Neural cell (in vitro differentiated cells): ENCODE measurements around the gene TMEM196. TPM values are rescaled to one million over a fixed set of nuclear protein-coding genes. Genes with fewer than 3 reads are reported as not detected.

Experiments used
- H2AFZ ChIP-seq: fragments of 200-600, 300-800 bp; sonication (generic), shearing (Covaris generic); 2 replicates; pipeline ENCODE4 v1.6.0; 2014; ENCODE audit warnings: low read depth, mild to moderate bottlenecking, antibody characterized with exemption, low read length, moderate library complexity
- H3F3A ChIP-seq: fragments of 200-600 bp; shearing (Covaris generic); 2 replicates; pipeline ENCODE4 v1.6.1; 2016; ENCODE audit warnings: mild to moderate bottlenecking, moderate library complexity, mixed read lengths, antibody characterized with exemption, low read length; ENCODE audit not compliant: insufficient read depth, poor library complexity, severe bottlenecking
- H3K27ac ChIP-seq: fragments of 200-600, 300-800 bp; sonication (generic), shearing (Covaris generic); 2 replicates; pipeline ENCODE4 v1.5.1; 2014; ENCODE audit warnings: mild to moderate bottlenecking, low read length, moderate library complexity
- H3K27me3 ChIP-seq: fragments of 300-800, 200-600 bp; sonication (generic), shearing (Covaris generic); 2 replicates; pipeline ENCODE4 v1.6.0; 2014; ENCODE audit warnings: mild to moderate bottlenecking, low read depth, low read length, moderate library complexity; ENCODE audit not compliant: insufficient read depth
- H3K36me3 ChIP-seq: fragments of 300-800, 200-600 bp; sonication (generic), shearing (Covaris generic); 2 replicates; pipeline ENCODE4 v1.5.1; 2014; ENCODE audit warnings: mild to moderate bottlenecking, antibody characterized with exemption, low read length, moderate library complexity; ENCODE audit not compliant: insufficient read depth
- H3K4me2 ChIP-seq: fragments of 300-800, 200-600 bp; sonication (generic), shearing (Covaris generic); 2 replicates; pipeline ENCODE4 v1.6.0; 2014; ENCODE audit warnings: mild to moderate bottlenecking, low read length
- H3K4me3 ChIP-seq: fragments of 300-800, 200-600 bp; sonication (generic), shearing (Covaris generic); 2 replicates; pipeline ENCODE4 v1.5.1; 2014; ENCODE audit warnings: mild to moderate bottlenecking, low read length, moderate library complexity
- H3K79me2 ChIP-seq: fragments of 200-600 bp; shearing (Covaris generic); replicated peaks from 2 replicates; pipeline ENCODE4 v1.6.0; 2014; ENCODE audit warnings: mild to moderate bottlenecking, low read length, moderate library complexity; ENCODE audit not compliant: insufficient read depth
- H3K9ac ChIP-seq: fragments of 300-800, 200-600 bp; sonication (generic), shearing (Covaris generic); 2 replicates; pipeline ENCODE4 v1.6.1; 2016; ENCODE audit warnings: mild to moderate bottlenecking, low read length, mixed read lengths
- H3K9me2 ChIP-seq: fragments of 200-600 bp; shearing (Covaris generic); 2 replicates; pipeline ENCODE4 v1.6.1; 2016; ENCODE audit warnings: mild to moderate bottlenecking, low read length, mixed read lengths; ENCODE audit not compliant: insufficient read depth
- H3K9me3 ChIP-seq: fragments of 200-600, 300-800 bp; sonication (generic), shearing (Covaris generic); 2 replicates; pipeline ENCODE4 v1.6.1; 2016; ENCODE audit warnings: mild to moderate bottlenecking, mixed run types, low read length, moderate library complexity, mixed read lengths
- H4K20me1 ChIP-seq: fragments of 200-600 bp; shearing (Covaris generic); 2 replicates; pipeline ENCODE4 v1.6.1; 2016; ENCODE audit warnings: mild to moderate bottlenecking, mixed run types; ENCODE audit not compliant: insufficient read depth
- CTCF ChIP-seq: fragments of 450-650 bp; IDR thresholded peaks from 2 replicates; pipeline ENCODE4 v1.5.1; 2014; ENCODE audit warnings: antibody characterized with exemption, mild to moderate bottlenecking, moderate library complexity; ENCODE audit not compliant: poor library complexity, severe bottlenecking
- EP300 ChIP-seq: fragments of 450-650 bp; conservative IDR thresholded peaks from 2 replicates; pipeline ENCODE4 v1.6.1; 2014; ENCODE audit warnings: antibody characterized with exemption, mild to moderate bottlenecking, moderate library complexity; ENCODE audit not compliant: poor library complexity, severe bottlenecking
- EZH2 ChIP-seq: fragments of 200-600, 300-800 bp; shearing (Covaris generic), sonication (generic); IDR thresholded peaks from 2 replicates; pipeline ENCODE4 v1.6.1; 2014; ENCODE audit warnings: antibody characterized with exemption, low read length, borderline replicate concordance, mild to moderate bottlenecking; ENCODE audit not compliant: insufficient read depth, poor library complexity, severe bottlenecking
- MXI1 ChIP-seq: fragments of 450-650 bp; conservative IDR thresholded peaks from 2 replicates; pipeline ENCODE4 v1.6.1; 2014; ENCODE audit warnings: antibody characterized with exemption, mild to moderate bottlenecking; ENCODE audit not compliant: poor library complexity, severe bottlenecking
- POLR2AphosphoS5 ChIP-seq: IDR thresholded peaks from 2 replicates; pipeline ENCODE4 v1.6.1; 2012
- RAD21 ChIP-seq: fragments of 450-650 bp; conservative IDR thresholded peaks from 2 replicates; pipeline ENCODE4 v1.6.1; 2014; ENCODE audit warnings: antibody characterized with exemption, mild to moderate bottlenecking, moderate library complexity
- REST ChIP-seq: IDR thresholded peaks from 2 replicates; pipeline ENCODE4 v1.6.1; 2012; ENCODE audit warnings: borderline replicate concordance
- SMC3 ChIP-seq: fragments of 450-650 bp; conservative IDR thresholded peaks from 2 replicates; pipeline ENCODE4 v1.6.1; 2014; ENCODE audit warnings: antibody characterized with exemption, mild to moderate bottlenecking, moderate library complexity; ENCODE audit not compliant: poor library complexity
- TAF1 ChIP-seq: IDR thresholded peaks from 2 replicates; pipeline ENCODE4 v1.6.1; 2012; ENCODE audit warnings: low read depth
- polyA plus RNA-seq: library from polyadenylated mRNA; depleted of rRNA; stranded (reverse); fragments of >200 nt; gene quantifications from 2 replicates; pipeline ENCODE4 v1.2.3, GENCODE V29; 2014

TMEM196 gene
- polyA plus RNA-seq, 1 donor from 2014 or later: 35.7 TPM

- H3K9ac ChIP-seq: no peak overlapping the region
- peak overlapping the region; percentile 79 for H3K4me2 ChIP-seq
- H3K27ac ChIP-seq: no peak overlapping the region
- no peak overlapping the region for H2AFZ ChIP-seq
- peaks cover 5% of the 10 kb centered on the region for H3K36me3 ChIP-seq
- H3K9me3 ChIP-seq: no peaks in the 10 kb centered on the region
- no peaks in the 10 kb centered on the region for H3F3A ChIP-seq
- H3K4me3 ChIP-seq: peak overlapping the region; percentile 72
- no peaks in the 10 kb centered on the region for H4K20me1 ChIP-seq
- H3K27me3 ChIP-seq: no peaks in the 10 kb centered on the region
- peaks cover 30% of the 10 kb centered on the region for H3K79me2 ChIP-seq
- TF ChIP-seq REST (no peak), EZH2 (no peak), POLR2AphosphoS5 (no peak), SMC3 (no peak), CTCF (no peak), MXI1 (no peak), EP300 (no peak), RAD21 (no peak), TAF1 (no peak)
- no peaks in the 10 kb centered on the region for H3K9me2 ChIP-seq
Measured at GRCh38 chr7:19707240-19707639, 66.2 kb downstream of the TMEM196 start.

GRCh38 chr7:19705663-19706062 is 67.8 kb downstream of the TMEM196 start:
- TF ChIP-seq POLR2AphosphoS5 (no peak), EZH2 (no peak), REST (no peak)
- H3K27ac ChIP-seq: no peak overlapping the region
- peaks cover 30% of the 10 kb centered on the region for H3K79me2 ChIP-seq
- H2AFZ ChIP-seq: no peak overlapping the region
- no peaks in the 10 kb centered on the region for H3K9me2 ChIP-seq
- no peaks in the 10 kb centered on the region for H3K9me3 ChIP-seq
- no peaks in the 10 kb centered on the region for H3F3A ChIP-seq
- no peaks in the 10 kb centered on the region for H4K20me1 ChIP-seq
- peaks cover 5% of the 10 kb centered on the region for H3K36me3 ChIP-seq
- no peaks in the 10 kb centered on the region for H3K27me3 ChIP-seq
- H3K4me2 ChIP-seq: no peak overlapping the region
- H3K9ac ChIP-seq: no peak overlapping the region
- no peak overlapping the region for H3K4me3 ChIP-seq
